HG03457 (cell line): Measurements from ENCODE around the gene NAE1.
"Not testable (repeated sequence)": the region's sequence is repeated elsewhere in the genome, so short reads cannot be mapped to it uniquely, and the experiment has no call there.

Experiments
- ATAC-seq: cut with Tn5 transposase; IDR thresholded peaks from one replicate; pipeline ENCODE4 v1.9.1; 2021; ENCODE audit warnings: moderate number of reproducible peaks; ENCODE audit not compliant: unreplicated experiment

Gene NAE1

GRCh38 chr16:66830422-66831404 lies at the start of gene NAE1:
TSS of gene NAE1 (minus strand) at chr16:66830976. CDS start at chr16:66830899, 77 bp downstream.
- peak; percentile 78 for ATAC-seq

DNA sequence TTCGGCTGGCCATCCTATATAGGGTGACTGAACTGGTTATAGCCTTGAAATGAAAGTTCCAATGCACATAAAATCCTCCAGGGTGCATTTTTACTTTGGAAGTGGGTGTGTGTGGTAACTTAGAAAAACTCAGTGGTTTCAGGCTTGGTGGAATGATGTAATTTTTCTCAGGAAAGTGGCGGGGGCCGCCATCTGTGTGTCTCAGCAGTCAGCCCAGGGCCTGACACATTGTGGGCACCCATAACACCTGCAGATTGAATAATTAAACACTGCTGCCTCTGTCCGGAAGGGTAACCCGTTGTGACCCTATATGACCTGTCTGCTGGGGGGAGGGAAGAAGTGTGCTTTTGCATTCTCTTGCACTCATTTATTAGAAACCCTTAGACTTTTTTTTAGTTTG lies 47.3 kb upstream of the NAE1 start:
- ATAC-seq = no peak

GRCh38 chr16:66874079-66874775 lies 43.5 kb upstream of the NAE1 start:
- ATAC-seq = no peak

DNA sequence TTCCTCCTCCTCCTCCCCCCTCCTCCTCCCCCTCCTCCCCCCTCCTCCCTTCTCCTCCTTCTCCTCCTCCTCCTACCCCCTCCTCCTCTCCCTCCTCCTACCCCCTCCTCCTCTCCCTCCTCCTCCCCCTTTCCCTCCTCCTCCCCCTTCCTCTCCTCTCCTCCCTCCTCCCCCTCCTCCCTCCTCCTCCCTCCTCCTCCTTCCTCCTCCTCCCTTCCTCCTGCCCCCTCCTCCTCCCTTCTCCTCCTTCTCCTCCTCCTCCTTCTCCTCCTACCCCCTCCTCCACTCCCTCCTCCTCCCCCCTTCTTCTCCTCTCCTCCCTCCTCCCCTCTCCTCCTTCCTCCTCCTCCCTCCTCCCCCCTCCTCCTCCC lies 42.9 kb upstream of the NAE1 start:
- ATAC-seq = no peak

GRCh38 chr16:66872943-66873684 lies 42.3 kb upstream of the NAE1 start:
- ATAC-seq = peak; percentile 77

DNA sequence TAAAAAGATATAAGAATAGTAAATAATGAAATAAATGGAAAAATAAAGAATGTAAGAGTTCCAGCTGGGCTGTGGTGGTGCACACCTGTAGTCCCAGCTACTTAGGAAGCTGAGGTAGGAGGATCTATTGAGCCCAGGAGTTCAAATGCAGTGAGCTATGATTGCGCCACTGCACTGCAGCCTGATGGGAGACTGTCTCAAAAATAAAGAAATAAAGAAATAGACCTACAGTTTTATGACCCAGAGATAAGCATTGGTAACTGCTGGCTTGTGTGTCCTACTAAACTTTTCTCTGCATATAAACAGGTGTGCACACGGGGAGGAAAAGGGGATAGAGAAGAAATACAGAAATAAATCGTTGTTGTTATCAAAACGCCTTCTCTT lies 41.8 kb upstream of the NAE1 start:
- ATAC-seq = no peak

GRCh38 chr16:66871840-66872239 lies 41.1 kb upstream of the NAE1 start:
- no peak for ATAC-seq

DNA sequence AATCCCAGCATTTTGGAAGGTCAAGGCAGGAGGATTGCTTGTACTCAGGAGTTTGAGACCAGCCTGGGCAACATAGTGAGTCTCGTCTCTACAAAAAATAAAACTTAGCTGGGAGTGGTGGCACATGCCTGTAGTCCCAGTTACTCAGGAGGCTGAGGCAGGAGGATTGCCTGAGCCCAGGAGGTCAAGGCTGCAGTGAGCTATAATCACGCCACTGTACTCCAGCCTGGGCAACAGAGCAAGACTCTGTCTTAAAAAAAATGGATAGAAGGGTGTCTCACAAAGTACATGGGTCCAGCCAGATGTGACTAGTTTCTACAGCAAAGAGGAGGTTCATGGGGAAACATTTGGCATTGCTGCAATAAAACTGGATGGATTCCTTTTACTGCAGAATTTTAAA lies 40.6 kb upstream of the NAE1 start:
- ATAC-seq = not testable (repeated sequence)

- ATAC-seq = no peak
Measured at GRCh38 chr16:66869424-66869823, 38.6 kb upstream of the NAE1 start.

DNA sequence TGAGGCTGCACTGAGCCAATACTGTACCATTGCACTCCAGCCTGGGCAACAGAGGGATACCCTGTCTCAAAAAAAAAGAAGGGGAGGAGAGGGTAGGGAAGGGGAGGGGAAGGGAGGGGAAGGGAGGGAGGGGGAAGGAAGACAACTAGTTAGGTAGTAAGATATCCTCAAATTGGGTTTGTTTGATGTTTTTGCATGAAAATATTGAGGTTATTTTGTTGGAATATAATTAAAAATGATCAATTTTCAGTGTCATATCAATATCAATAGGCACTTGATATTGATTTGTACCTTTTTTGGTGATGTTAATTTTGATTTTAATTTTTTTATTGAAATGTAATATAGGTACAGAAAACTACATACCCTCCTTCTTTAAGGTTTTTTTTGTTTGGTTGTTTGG lies 32.9 kb upstream of the NAE1 start:
- no peak for ATAC-seq

GRCh38 chr16:66862023-66862520 lies 31.3 kb upstream of the NAE1 start:
- ATAC-seq = no peak

DNA sequence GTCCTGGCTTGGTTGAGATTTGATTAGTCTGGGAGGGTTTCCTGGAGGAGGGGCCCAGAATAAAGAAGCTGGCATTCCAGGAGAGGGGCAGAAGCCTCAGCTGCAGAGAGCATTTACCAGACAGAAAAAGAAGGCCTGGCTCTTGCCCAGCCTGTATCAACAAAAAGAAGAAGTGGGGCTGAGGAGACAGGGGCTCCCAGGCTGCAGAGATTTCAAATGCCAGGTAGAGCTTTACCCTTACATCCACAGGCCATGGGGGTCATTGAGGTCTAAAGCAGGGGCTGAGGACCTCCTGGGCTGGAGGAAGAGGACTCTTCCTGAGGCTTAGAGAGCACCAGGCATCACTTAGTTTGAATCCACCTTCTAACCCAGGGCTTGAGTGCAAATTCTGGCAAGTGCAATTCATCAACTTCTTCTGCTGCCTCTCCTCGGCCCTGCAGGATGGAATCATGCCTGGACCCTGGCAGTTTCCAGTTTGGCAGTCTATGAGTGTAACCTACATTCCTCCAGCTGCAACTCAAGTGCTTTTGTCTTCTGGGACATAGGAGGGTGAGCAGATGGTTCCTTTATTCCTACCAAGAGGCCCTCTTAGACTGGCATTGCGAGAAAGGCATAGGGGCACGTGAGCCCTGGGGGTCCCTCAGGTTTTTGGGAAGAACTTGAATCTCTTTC lies 28.8 kb upstream of the NAE1 start:
- ATAC-seq = no peak

DNA sequence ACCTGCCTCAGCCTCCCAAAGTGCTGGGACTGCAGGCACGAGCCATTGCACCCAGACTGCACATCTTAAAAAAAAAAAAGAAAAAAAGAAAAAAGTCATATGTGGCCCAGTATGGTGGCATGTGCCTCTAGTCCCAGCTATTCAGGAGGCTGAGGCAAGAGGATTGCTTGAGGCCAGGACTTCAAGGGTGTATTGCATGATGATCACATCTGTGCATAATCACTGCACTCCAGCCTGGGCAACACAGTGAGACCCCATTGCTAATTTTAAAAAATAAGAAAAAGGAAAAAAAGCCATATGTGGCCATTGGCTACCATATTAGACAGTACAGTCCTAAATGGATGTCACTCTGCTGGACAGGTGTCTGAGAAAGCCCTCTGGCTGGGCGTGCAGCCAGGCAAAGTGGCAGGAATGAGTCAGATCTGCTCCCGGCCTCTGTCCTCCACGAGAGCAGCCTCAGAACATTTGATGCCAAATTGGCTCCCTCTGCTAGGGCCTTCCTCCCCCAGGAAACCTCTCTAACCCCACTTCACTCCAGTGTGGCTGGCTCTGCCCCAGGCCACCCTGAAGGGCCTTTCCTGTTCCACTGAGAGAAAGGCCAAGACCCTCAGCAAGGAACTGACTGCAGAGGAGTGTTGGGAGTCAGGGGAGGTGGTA lies 28.1 kb upstream of the NAE1 start:
- ATAC-seq = no peak

- ATAC-seq = no peak
Measured at GRCh38 chr16:66857437-66857836, 26.7 kb upstream of the NAE1 start.

DNA sequence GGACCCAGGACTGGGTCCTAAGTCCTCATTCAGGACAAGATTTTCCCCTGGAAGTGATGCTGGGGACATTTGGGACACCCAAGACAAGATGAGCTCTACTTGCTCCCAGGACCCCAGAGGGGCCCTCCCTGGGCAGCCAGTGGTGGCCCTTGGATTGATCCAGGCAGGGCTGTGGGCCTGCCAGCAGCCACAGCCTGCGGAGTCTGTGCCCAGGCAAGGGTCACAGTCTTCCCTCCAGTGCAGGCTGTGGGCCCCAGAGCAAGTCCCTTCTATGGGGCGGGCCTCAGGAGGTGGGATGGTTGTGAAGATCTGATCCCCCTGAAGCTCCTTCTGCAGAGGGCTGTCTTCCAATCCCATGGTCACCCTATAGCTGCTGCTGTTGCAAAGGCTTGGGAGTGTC lies 26.0 kb upstream of the NAE1 start:
- ATAC-seq = no peak

DNA sequence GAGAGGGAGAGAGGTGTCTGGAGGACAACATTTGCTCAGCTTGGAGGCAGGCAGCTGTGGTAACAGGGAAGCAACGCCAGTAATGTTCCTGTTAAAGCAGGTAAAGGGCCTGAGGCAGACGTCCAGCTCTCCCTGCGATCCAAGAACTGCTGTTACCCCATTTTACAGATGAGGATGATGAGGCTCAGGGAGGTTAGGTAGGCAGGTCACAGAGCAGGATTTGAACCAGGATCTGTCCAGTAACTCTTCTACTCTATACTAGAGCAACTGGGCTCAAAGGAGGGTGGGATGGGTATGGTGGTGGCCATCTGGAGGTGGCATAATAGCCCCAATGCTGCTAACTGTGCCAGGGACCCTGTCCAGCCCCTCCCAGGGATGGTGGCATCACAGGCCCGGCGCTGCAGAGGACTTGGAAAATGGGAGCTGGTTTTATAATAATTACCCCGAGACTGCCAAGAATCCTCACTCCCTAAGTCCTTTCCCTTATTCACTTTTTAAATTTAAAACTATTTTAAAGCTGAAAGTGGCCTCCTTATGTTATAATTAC lies 25.5 kb upstream of the NAE1 start:
- no peak for ATAC-seq

GRCh38 chr16:66853261-66854139 lies 22.7 kb upstream of the NAE1 start:
- ATAC-seq = no peak

DNA sequence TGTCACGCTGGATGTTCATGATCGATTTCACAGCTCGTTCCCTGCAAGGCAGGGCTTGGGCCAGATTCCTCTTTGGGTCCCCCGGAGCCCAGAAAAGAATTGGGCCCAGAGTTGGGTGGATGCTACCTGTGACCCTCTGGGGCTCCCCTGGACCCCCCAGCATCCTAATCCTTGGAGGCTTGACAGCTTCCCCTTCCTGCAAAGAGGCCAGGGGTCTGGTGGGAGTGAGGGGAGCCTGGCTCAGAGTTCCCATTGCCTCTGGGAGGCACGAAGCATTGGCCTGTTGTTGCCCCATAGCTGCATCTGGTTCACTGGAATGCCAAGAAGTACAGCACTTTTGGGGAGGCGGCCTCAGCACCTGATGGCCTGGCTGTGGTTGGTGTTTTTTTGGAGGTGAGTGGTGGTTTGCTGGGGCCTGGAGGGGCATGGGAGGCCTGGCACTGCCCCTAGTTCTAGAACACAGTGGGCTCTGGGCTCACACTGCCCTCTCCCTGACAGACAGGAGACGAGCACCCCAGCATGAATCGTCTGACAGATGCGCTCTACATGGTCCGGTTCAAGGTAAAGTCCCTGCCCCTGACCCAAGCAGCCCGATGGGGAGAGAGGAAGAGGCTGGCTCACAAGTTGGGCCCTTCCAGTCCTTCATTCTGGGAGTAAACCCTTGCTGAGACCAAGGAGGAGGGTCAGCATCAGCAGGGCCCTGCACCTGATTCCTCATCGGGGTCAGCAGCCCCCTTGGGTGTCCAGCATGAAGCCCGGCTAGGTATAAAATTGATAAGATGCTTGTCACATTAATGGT lies 20.6 kb upstream of the NAE1 start:
- ATAC-seq = no peak
